HG02763 (cell line): Measurements from ENCODE around the gene ZNF613.
"Not testable (repeated sequence)": the region's sequence is repeated elsewhere in the genome, so short reads cannot be mapped to it uniquely, and the experiment has no call there.

Experiments
- ATAC-seq: cut with Tn5 transposase; IDR thresholded peaks from one replicate; pipeline ENCODE4 v1.9.1; 2021; ENCODE audit warnings: mild to moderate bottlenecking, moderate library complexity; ENCODE audit not compliant: unreplicated experiment

ZNF613 gene

GRCh38 chr19:51926784-51927741 is at the start of gene ZNF613:
TSS of gene ZNF613 (plus strand) at chr19:51927472. CDS start at chr19:51936221, 8,749 bp downstream.
- ATAC-seq = peak; percentile 66

DNA sequence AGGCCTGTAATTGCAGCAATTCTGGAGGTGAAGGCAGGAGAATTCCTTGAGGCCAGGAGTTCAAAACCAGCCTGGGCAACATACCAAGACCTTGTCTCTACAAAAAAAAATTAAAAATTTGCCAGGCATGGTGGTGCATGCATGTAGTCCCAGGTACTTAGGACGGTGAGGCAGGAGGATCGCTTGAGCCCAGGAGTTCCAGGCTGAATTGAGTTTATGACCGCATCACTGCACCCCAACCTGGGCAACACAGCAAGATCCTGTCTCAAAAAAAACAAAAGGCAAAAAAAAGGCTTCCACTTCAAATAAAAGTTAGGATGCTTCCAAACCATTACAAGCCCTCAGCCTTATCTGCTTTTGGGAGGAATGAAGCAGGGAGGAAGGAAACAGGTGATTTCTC is 44.8 kb upstream of the ZNF613 start:
- ATAC-seq = no peak

- no peak for ATAC-seq
Measured at GRCh38 chr19:51884713-51885112, 42.6 kb upstream of the ZNF613 start.

- ATAC-seq = no peak
Measured at GRCh38 chr19:51887522-51888498, 39.5 kb upstream of the ZNF613 start, which contains the start of gene ZNF577. TSS of gene ZNF577 (minus strand) at chr19:51887951. CDS start at chr19:51880382, 7,569 bp downstream.

DNA sequence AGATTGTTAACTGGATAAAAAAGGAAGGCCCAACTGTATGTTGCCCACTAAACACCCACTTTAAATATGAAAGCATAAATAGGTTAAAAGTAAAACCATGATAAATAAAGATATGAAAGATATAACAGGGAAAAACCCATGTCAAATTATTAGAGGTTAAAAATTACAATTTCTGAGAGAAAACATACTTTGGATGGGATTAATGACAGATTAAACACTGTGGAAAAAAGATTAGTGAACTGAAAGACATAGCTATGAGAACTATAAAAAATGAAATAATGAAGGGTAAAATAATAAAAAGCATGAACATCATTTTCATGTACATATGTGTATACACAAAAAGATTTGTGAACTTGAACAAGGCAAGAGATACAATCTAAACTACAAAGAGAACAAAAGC is 37.3 kb upstream of the ZNF613 start:
- no peak for ATAC-seq

DNA sequence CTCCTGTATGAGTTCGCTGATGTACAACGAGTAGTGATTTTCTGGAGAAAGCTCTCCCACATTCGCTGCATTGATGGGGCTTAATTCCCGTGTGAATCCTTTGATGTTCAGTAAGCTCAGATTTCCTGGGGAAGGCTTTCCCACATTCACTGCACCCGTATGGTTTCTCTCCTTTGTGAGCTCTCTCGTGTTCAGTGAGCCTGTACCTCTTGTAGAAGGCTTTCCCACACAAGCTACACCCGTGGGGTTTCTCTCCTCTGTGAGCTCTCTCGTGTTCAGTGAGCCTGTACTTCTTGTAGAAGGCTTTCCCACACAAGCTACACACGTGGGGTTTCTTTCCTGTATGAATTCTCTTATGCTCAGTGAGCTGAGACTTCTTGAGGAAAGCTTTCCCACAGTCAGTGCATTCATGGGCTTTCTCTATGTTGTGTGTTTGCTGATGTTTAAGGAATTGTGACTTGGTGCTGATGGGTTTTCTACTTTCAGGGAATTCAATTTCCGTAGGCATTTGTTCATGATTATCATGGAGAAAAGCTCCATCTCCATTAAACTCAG is 36.0 kb upstream of the ZNF613 start:
- ATAC-seq = no peak

GRCh38 chr19:51901860-51902259 is 25.4 kb upstream of the ZNF613 start:
- no peak for ATAC-seq

DNA sequence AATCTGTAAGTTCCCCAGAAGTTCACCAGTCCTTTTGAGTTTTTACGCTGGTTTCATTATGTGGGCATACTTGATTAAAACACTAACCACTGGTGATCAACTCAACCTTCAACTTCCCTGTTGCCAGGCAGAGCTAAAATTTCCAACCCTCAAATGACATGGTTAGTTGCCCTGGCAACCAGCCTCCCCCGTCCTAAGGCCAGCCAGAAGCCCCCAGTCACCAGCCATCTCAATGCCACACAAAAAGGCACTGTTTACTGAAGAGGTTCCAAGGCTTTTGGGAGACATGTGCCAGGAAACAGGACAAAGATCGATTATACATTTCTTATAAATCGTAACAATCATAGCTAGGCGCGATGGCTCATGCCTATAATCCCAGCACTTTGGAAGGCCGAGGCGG is 24.1 kb upstream of the ZNF613 start:
- ATAC-seq = no peak

DNA sequence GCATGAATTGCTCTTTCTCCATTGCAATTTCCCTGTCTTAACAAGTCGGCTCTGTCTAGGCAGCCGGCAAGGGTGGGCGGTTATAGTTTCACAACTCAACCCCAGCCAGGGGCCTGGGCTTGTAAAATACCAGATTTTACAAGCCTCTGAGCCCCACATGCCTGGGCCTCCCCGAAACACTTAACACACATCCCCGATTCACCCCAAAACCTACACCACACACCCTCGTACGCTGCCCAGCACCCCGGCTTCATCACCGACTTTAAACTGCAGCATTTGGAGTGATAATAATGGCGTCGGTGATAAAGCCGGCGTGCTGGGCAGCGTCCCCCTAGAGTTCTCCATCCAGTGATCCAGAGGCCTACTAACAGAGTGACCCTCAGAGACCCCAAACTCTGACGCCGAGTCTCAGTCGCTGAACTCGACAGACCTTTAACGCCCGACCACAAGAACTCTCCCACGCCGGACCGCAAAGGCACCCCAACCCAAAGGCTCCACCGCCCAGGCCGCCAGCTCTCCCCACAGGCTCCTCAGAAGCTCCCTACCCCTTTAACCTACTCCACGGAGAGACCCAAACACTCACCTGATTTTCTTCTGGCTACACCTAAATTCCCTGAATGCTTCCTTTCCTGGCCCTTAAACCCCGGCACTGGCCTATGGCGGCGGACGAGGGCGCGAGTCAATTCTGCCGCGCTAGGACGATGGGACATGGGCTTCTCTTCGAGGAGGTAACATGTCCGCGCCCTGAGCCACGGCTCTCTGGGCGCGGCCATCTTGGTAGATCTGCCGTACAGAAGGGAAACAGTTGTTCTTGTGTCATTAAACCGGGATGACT is 22.7 kb upstream of the ZNF613 start, which contains the start of gene ZNF649:
TSS of gene ZNF649 (minus strand) at position 687 of the 835 bp plus-strand sequence. CDS start 4,910 bp downstream, outside the sequence.
- no peak for ATAC-seq

- ATAC-seq = no peak
Measured at GRCh38 chr19:51905206-51905605, 22.1 kb upstream of the ZNF613 start.

GRCh38 chr19:51905639-51906038 is 21.6 kb upstream of the ZNF613 start:
- ATAC-seq = not testable (repeated sequence)

- ATAC-seq = not testable (repeated sequence)
Measured at GRCh38 chr19:51906108-51906507, 21.2 kb upstream of the ZNF613 start.

DNA sequence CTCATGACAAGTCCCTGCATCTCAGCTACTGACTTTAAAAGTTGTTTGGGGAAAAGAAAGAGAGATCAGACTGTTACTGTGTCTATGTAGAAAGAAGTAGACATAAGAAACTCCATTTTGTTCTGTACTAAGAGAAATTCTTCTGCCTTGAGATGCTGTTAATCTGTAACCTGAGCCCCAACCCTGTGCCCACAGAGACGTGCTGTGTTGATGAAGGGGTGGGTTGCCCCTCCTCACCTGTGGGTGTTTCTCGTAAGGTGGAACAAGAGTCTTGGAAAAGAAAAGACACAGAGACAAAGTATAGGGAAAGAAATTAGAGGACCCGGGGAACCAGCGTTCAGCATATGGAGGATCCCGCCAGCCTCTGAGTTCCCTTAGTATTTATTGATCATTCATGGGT is 19.3 kb upstream of the ZNF613 start:
- not testable (repeated sequence) for ATAC-seq

DNA sequence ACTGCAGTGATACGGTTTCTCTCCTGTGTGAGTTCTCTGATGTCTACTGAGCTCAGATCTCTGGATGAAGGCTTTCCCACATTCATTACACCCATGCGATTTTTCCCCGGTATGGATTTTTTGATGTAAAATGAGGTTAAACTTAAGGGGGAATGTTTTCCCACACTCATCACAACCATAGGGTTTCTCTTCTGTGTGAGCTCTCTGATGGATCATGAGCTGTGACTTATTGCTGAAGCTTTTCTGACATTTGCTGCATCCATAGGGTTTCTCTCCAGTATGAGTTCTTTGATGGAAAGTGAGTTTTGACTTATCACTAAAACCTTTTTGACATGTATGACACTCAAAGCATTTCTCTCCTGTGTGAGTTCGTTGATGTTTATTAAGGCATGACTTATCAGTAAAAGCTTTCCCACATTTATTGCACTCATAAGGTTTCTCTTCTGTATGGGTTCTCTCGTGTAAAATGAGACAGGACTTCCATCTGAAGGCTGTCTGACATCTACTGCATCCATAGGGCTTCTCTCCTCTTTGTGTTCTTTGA is 11.9 kb upstream of the ZNF613 start:
- ATAC-seq = no peak

DNA sequence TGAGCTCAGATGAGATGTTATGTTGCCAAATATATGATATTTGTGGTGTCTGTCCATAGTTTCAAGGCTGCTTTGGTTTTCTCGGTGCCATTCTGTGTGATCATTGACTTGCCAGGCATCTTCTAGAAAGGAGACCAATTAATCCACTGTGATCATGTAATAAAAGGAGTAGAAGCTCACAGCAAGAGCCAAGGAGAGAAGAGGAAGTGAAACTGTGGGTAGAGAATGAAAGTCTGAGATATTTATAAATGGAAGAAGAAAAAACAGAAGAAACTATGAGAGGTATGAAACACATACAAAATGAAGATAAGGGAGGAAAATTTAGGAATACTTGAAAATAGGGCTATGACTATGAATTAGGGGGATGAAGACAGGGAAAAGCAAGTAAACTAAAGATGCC is 11.1 kb upstream of the ZNF613 start:
- no peak for ATAC-seq

DNA sequence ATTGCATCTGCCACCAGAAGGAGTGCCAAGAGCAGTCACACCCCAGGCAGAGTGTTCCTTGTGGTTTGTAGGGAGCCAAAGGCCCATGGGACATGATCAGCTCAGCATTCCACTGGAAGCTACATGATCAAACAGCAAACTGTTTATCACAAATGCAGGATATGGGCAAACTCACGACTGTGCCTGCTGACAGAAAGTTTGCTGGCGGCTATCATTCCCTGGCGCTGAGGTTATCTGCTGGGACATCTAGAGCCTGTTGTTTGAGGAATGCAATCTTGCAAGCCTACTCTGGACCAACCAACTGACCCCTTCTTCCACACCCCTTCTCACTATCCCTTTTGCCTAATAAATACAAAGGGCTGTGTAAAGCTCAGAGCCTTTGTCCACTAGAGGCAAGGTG is 7.7 kb upstream of the ZNF613 start:
- no peak for ATAC-seq

- ATAC-seq = no peak
Measured at GRCh38 chr19:51921949-51922348, 5.3 kb upstream of the ZNF613 start.

GRCh38 chr19:51926426-51926783 is 867 bp upstream of the ZNF613 start:
- no peak for ATAC-seq

- no peak for ATAC-seq
Measured at GRCh38 chr19:51927859-51928258, 587 bp downstream of the ZNF613 start.

- ATAC-seq = no peak
Measured at GRCh38 chr19:51931921-51932320, 4.6 kb downstream of the ZNF613 start.
